GM21619 (cell line): ENCODE measurements around the gene ARL15.
"Not testable (repeated sequence)": the region's sequence is repeated elsewhere in the genome, so short reads cannot be mapped to it uniquely, and the experiment has no call there.

Experiments
- ATAC-seq: cut with Tn5 transposase; IDR thresholded peaks from one replicate; pipeline ENCODE4 v1.9.1; 2021; ENCODE audit not compliant: unreplicated experiment

ARL15 gene

DNA sequence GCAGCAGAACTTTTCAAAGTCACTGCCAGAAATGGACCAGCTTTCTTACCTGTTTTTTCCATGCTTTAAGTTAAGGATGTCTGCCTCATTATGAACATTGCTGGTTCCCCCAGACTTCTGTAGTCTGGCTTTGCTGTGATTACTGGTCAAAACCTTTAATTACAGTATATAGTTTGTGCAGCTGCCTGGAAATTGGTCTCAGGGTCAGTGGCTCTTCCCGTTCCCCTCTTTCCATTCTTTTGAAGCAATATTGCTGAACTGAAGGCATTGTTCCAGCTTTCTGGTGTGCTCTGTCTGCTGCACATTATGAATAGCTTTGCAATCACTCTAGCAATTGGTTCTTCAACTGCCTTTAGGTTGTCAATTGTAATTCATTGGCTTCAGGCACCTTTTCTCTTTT, 206.5 kb downstream of the ARL15 start:
- no peak for ATAC-seq

DNA sequence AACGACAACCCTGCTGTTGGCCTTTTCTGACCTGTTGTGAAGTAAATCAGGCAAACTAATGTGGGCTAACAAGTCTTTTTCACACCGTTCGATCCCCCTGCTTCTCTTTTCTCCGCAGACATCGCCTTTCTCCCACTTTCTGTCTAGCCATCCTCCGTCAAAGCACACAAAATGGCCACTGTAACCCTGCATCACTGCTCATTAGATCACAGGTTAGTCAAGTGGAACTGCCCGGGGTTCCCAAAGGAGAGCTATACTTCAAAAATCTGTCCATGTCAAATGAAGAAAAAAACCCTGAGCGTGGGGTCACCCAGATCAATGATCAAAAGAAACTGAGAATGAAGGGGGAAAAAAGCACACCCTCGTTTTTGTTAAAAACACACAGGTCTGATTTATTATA, 212.1 kb downstream of the ARL15 start:
- ATAC-seq: no peak

GRCh38 chr5:54095969-54096368, 214.4 kb downstream of the ARL15 start:
- ATAC-seq: no peak

DNA sequence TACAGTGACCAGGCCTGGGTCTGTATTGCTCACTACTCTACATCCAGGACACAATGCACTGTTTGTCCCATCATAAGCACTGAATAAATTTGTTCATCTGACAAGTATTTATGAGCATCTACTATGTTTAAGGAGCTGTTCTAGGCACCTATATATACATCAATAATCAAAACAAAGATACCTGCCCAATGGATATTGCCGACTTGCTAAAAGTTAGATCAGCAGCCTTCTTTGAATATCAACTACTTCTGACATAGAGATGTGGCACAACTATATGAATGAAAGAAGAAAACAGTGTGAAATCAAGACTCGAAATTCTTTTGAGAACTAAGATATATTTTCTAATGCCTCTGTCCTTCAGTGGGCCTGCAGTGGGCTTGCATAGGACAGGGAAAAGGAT, 215.7 kb downstream of the ARL15 start:
- no peak for ATAC-seq

GRCh38 chr5:54093861-54094260, 216.5 kb downstream of the ARL15 start:
- ATAC-seq: peak; percentile 73

GRCh38 chr5:54093081-54093492, 217.3 kb downstream of the ARL15 start:
- no peak for ATAC-seq

- no peak for ATAC-seq
Observed at GRCh38 chr5:54091307-54092130, 218.9 kb downstream of the ARL15 start.

- no peak for ATAC-seq
Observed at GRCh38 chr5:54090495-54091120, 219.8 kb downstream of the ARL15 start.

DNA sequence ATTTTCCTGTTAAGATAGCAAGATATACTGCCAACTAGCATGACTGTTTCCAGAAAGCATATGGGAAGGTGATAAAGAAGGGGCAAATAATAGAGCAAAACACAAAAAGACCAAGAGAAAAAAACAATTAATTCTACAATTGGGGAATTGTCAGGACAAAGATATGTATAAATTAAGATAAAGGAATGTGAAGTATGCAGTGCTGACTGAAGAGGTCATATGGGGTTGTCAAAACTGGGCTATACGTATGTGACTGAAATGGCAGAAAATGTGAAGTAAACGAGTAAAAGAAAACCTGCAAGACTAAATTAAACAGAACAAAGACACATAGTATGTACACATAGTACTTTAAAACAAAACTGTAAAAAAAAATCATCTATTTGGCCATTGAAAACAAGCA, 222.3 kb downstream of the ARL15 start:
- no peak for ATAC-seq

GRCh38 chr5:54087436-54087835, 222.9 kb downstream of the ARL15 start:
- no peak for ATAC-seq

GRCh38 chr5:54086191-54086590, 224.2 kb downstream of the ARL15 start:
- no peak for ATAC-seq

DNA sequence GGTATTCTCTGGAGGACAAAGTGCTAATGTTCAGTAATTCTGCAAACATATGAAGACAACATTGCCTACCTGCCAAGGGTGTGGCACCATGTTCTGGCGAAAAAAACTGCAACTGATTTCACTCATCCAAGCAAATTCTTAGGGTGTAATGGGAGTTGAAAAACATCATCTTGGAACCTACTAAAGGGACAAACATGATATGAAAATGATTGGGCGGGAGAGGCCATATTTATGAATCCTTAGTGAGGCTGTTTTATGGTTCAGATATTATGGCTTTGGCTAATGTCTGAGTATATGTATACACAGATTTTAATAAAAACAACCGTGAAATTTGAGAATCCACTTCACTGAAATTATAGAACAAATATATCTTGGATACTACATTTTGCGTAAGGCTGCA, 225.7 kb downstream of the ARL15 start:
- no peak for ATAC-seq

DNA sequence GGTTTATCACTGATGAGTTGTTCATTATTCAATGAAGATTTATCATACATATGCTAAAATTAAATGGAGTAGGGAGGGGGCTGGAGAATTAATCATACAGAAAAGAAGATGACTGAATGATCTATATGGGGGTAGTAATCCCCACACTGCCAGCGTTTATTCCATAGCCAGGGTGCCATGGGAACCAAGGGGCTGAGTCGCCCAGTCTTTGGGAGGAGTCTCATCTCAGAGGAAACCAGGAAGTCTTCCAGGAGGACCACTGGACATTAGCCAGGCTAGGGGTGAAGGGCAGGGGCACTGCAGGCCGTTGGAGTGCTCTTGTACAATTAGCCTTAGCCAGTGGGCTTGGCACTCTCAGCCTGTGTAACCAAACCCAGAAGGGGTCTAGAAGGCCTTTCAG, 226.5 kb downstream of the ARL15 start:
- no peak for ATAC-seq

GRCh38 chr5:54083245-54083644, 227.1 kb downstream of the ARL15 start:
- ATAC-seq: no peak

- ATAC-seq: no peak
Observed at GRCh38 chr5:54081415-54081814, 229.0 kb downstream of the ARL15 start.

- ATAC-seq: no peak
Observed at GRCh38 chr5:54080831-54081230, 229.5 kb downstream of the ARL15 start.

DNA sequence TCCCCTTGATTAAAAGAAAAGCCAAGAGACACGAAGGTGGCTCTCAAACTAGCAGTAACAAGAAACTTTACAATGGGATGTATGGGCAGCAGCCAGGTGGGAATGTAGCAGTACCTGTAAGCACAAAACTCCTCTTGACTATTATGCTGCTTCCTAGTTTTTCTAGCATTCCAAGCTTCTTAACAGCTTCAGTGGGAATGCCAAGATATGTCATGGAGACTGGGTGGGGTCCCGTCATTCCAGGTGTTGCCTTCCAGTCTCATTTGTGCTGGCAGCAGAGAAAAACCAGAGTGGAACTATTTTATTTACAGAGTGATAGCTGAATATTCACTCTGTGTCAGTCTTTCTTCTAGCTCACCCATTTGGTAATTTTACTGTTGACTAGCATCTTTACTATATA, 236.6 kb downstream of the ARL15 start:
- ATAC-seq: no peak

DNA sequence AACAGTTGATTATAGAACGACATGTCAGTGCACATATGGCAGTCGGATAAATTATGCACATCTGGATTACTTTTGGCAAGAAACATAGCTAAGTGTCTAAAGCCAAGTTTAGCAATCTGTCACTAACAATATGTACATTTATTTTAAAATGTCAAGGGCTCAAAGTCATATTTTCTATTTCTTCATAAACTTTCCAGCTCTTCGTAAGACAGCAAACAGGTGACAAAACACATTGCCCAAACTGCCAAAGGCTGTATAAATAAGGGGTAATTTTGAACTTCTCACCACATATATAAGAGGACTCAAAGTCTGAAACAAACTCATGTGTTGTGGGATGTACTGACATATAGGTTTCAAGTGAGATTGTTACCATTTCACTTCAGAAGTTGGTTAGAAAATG, 237.2 kb downstream of the ARL15 start:
- no peak for ATAC-seq

DNA sequence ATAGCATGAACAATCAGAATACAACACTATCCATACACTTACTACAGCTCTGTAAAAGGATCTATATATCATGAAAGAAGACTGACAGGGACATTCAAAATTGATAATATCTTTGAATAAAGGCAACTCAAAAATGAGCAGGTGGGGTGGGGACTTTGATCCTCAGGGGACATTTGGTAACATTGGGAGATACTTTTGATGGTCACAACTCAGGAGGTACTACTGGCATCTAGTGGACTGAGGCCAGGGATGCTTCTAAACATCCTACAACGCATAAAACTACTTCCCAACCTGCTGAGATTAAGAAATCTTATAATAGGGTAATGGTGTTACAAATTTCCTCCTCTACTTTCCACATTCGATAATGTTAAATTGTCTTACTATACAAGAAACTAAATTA, 243.9 kb downstream of the ARL15 start:
- ATAC-seq: no peak

DNA sequence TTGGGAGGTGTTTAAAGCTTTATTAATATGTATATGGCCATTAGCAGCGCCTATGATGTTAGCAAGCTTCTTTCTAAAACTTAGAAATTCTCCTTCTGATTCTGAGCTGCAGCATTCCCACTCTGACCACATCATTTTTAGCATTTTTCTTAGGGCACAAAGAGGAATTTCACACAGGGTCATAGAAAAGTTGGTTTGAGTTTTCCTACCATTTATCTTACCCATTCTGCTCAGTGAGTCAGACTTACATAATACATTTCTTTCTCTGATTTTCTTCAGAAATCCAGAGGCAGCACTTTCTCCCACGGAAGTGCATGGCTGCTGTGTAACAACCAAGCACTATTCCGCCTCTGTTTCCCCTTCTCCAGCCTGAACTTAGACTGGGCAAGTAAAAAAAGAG, 246.6 kb downstream of the ARL15 start:
- ATAC-seq: no peak

- no peak for ATAC-seq
Observed at GRCh38 chr5:54062958-54063357, 247.4 kb downstream of the ARL15 start.

DNA sequence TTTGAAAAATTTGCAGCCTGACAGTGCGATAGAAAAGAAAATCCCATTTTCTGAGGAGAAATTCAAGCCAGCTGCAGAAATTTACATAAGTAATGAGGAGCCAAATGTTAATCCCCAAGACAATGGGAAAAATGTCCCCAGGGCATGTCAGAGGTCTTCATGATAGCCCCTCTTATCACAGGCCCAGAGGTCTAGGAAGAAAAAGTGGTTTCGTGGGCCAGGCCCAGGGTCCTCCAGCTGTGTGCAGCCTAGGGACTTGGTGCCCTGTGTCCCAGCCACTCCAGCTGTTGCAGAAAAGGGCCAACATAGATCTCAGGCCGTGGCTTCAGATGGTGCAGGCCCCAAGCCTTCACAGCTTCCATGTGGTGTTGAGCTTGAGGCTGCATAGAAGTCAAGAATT, 249.5 kb downstream of the ARL15 start:
- ATAC-seq: not testable (repeated sequence)

GRCh38 chr5:54049963-54050362, 260.4 kb downstream of the ARL15 start:
- ATAC-seq: no peak
